Loucy (cell line): ENCODE results near the gene TNFSF13B.

Experiments
- EZH2phosphoT487 ChIP-seq: fragments of 200-600 bp; IDR thresholded peaks from 2 replicates; pipeline ENCODE4 v1.6.1; 2018; ENCODE audit warnings: antibody characterized with exemption, mild to moderate bottlenecking, moderate library complexity, borderline replicate concordance
- TF ChIP-seq, protein P1 (sequence below): fragments of 200-600 bp; sonication (generic); conservative IDR thresholded peaks from 2 replicates; pipeline ENCODE4 v1.5.1; 2014; ENCODE audit warnings: mild to moderate bottlenecking, antibody characterized with exemption, low read length

DNA sequence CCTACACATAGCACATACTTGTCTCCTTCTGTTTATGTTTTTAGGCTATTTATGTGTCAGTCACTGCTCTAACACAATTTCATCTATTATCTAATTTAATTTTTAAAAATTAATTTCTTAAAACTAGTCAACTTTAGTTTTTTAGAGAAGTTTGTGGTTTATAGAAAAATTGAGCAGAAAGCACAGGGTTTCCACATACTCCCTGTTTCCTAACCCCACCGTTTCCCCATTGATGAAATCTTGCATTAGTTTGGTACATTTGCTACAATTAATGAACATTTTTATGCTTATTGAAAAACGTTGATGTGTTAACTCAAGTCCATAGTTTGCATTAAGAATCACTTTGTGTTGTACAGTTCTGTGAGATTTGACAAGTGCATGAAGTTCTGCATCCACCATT is 53.5 kb downstream of the TNFSF13B start:
- TF ChIP-seq, protein P1, sequence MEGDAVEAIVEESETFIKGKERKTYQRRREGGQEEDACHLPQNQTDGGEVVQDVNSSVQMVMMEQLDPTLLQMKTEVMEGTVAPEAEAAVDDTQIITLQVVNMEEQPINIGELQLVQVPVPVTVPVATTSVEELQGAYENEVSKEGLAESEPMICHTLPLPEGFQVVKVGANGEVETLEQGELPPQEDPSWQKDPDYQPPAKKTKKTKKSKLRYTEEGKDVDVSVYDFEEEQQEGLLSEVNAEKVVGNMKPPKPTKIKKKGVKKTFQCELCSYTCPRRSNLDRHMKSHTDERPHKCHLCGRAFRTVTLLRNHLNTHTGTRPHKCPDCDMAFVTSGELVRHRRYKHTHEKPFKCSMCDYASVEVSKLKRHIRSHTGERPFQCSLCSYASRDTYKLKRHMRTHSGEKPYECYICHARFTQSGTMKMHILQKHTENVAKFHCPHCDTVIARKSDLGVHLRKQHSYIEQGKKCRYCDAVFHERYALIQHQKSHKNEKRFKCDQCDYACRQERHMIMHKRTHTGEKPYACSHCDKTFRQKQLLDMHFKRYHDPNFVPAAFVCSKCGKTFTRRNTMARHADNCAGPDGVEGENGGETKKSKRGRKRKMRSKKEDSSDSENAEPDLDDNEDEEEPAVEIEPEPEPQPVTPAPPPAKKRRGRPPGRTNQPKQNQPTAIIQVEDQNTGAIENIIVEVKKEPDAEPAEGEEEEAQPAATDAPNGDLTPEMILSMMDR = no peak
- TF ChIP-seq EZH2phosphoT487 = no peak
